Measurements from ENCODE around the gene COL20A1.
"Not testable (repeated sequence)": the region's sequence is repeated elsewhere in the genome, so short reads cannot be mapped to it uniquely, and the experiment has no call there.

COL20A1 gene

DNA sequence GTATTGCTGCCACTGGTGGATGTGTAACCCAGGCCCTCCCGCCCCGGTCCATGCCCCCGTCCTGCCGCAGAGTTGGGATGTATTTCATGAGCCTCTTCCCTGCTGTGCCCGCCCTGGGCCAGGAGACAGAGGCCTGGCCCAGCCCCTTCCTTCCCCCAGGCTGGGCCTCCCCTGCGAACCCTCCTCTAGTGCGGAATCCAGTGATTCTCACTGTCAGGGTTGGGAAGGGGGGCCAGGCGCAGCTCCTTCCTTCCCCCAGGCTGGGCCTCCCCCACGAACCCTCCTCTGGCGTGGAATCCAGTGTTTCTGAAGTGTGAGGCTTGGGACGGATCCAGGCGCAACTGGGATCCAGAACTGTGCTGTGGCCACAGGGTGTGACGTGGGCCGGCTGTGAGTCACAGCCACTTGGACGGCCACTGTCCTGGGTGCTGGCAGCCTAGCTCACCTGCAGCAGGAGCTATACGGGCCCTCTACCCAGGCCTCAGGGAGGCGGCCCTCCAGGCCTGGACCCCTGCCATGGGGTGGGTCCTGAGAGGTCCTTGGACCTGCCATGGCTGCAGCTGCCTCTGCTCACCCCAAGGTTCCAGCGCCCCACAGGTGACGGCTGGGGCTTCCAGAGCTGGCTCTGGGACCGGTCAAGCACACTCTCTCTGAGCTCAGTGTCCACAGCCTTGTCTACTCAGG lies 28.3 kb downstream of the COL20A1 start:
- no peak for DNase-seq

GRCh38 chr20:63322146-63322932 lies 29.4 kb downstream of the COL20A1 start:
- no peak for DNase-seq

- DNase-seq = no peak
These were observed 29.9 kb downstream of the COL20A1 start for GRCh38 chr20:63322933-63323273.

GRCh38 chr20:63323357-63323981 lies 30.5 kb downstream of the COL20A1 start:
- no peak for DNase-seq

DNA sequence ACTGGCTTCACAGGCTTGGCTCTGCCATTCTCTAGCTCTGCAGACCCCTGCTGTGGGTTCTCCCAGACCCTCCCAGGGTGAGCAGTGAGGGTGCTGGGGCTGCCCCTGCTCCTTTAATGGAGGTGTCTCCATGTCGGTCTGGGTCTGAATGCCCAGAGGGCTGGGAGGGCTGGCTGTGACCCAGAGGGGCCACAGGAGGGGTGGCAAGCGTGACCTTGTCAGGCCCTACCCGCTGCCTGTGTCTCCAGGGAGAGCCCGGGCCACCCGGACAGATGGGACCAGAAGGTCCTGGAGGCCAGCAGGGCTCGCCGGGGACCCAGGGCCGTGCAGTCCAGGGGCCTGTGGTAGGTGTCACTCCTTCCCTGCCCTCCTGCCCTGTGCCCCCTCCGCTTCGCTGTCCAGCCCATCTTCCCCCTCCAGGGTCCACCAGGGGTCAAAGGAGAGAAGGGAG lies 32.1 kb downstream of the COL20A1 start:
- no peak for DNase-seq

- DNase-seq = no peak
These were observed 32.7 kb downstream of the COL20A1 start for GRCh38 chr20:63325554-63326313.

GRCh38 chr20:63326314-63327230 lies 33.6 kb downstream of the COL20A1 start:
- DNase-seq = peak; percentile 7

- DNase-seq = no peak
These were observed 34.3 kb downstream of the COL20A1 start for GRCh38 chr20:63327231-63327745.

- no peak for DNase-seq
These were observed 35.2 kb downstream of the COL20A1 start for GRCh38 chr20:63328026-63328700.

GRCh38 chr20:63328718-63329275 lies 35.8 kb downstream of the COL20A1 start:
- DNase-seq = no peak

- DNase-seq = no peak
These were observed 36.5 kb downstream of the COL20A1 start for GRCh38 chr20:63329331-63330083.

DNA sequence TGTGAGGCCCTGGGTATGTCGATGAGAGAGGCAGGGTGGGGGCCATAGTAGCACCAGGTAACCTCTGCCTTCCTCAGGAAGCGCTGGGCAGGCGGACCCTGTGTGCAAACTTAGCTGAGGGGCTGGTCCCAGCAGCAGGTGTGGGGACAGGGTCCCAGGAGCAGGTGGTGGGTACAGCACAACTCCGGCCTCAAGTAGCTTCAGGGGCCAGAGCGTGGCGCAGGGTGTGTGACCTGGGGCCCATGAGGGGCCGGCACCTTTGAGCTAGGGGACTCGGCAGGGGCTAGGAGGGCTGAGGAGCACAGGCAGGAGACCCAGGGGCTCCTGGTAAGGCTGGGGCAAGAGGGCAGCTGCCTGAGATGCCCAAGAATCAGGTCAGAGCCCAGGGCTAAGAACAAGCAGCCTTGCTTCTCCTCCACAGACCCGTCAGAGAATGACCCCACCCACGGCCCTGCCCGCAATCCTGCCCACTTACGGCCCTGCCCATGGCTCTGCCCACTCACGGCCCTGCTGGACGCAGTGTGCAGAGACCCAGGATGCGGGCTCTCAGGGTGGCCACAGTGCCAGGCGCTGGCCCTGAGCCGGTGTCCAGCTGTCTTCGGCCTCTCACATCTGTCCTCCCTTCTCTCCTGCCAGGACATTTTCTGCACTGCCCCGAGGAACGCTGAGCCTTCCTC lies 37.2 kb downstream of the COL20A1 start:
- DNase-seq = no peak

- no peak for DNase-seq
These were observed 38.0 kb downstream of the COL20A1 start for GRCh38 chr20:63330940-63331339.

GRCh38 chr20:63331741-63332400 lies 38.9 kb downstream of the COL20A1 start:
- no peak for DNase-seq

DNA sequence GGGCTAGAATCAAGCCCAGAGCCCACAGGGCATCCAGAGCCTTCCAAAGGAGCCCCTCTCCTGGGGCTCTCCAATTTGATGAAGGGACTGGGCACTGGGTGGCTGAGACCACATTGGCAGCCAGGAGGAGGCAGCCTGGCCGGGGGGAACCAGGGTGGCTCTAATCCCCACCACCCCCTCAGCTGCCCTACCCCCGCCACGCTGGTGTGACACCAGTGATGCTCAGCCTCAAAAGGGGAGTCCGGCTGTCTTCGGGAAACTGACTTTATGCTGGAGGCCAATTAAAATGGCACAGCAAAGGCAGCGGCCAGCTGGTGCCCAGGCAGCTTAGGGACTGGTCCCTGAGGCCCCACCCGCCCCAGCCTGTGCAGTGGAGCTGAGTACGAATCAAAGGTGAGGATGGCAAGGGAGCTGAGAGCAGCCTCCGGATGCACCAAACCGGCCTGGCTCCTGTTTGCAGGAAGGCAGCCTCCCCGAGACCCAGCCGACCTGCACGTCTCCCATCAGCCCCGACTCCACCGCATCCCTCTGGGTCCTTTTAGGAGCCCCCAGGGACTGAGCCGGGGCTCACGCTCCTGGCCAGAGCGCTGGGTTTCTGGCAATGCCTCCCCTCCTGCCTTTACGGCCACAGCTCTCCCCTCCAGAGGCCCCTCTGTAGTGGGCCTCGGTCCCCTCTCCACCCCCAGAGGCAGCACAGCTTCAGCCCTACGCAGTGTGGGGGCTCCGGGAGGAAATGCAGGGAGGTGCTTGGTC lies 39.7 kb downstream of the COL20A1 start:
- no peak for DNase-seq

GRCh38 chr20:63333241-63333836 lies 40.4 kb downstream of the COL20A1 start:
- no peak for DNase-seq

- no peak for DNase-seq
These were observed 41.4 kb downstream of the COL20A1 start for GRCh38 chr20:63334356-63334755.

DNA sequence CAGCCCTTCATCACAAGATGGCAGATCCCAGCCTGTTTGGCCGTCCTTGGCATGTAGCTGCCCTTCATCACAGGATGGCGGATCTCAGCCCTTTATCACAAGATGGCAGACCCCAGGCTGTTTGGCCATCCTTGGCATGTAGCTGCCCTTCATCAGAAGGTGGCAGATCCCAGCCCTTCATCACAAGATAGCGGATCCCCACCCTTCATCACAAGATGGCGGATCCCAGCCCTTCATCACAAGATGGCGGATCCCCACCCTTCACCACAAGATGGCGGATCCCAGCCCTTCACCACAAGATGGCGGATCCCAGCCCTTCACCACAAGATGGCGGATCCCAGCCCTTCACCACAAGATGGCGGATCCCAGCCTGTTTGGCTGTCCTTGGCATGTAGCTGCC lies 42.1 kb downstream of the COL20A1 start:
- not testable (repeated sequence) for DNase-seq
